NCI-H82 treated with DMSO at 0.1 percent for 48 hours (cell line): ENCODE results near the gene LSM8.
"Not testable (repeated sequence)": the region's sequence is repeated elsewhere in the genome, so short reads cannot be mapped to it uniquely, and the experiment has no call there.

Experiments
- DNase-seq: peaks from one replicate; lab custom pipeline; 2025; ENCODE audit not compliant: unreplicated experiment; lab: John Stamatoyannopoulos, UW

Gene LSM8

DNA sequence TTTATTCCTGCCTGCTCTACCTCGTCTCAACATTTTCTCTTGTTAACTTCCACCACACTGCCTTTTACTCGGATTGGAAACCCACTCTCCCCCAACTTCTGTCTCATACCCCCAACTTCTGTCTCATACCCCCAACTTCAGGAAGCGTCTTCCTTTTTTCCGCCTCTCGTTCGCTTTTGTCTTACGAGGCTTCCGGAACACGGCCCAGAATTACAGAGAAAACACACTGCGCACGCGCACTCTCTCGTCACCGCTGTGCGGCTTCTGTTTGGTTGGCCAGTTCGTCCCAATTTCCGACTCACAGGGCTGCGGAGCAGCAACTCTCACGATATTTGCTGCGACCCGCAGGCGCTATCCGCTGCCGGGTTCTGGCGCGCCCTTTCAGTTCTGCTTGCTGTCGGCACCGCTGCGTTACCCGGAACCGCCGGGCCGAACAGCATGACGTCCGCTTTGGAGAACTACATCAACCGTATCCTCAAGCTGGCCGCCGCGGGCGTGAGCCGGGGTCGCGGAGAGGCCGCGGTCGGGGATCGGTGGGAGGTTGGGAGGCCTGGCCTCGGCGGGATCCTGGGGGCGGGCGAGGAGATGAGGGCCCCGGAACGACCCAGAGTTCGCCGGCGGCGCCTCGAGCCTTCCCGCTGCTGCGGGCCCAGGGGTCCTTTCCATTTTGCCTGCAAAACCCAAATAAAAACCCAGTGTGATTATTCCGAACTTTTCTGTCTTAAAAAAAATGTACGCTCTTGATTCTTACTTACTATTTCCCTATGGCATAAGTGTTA lies at the start of gene LSM8:
LSM8 (plus strand) TSS at position 379 of the 779 bp plus-strand sequence; CDS start at position 439, 60 bp downstream.
- DNase-seq: peak; percentile 94

DNA sequence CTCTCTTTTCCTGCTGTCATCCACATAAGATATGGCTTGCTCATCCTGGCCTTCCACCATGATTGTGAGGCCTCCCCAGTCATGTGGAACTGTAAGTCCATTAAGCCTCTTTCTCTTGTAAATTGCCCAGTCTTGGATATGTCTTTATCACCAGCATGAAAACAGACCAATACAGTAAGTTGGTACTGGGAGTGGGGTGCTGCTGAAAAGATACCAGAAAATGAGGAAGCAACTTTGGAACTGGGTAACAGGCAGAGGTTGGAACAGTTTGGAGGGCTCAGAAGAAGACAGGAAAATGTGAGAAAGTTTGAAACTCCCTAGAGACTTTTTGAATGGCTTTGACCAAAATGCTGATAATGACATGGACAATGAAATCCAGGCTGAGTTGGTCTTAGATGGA lies 49.5 kb upstream of the LSM8 start:
- not testable (repeated sequence) for DNase-seq

DNA sequence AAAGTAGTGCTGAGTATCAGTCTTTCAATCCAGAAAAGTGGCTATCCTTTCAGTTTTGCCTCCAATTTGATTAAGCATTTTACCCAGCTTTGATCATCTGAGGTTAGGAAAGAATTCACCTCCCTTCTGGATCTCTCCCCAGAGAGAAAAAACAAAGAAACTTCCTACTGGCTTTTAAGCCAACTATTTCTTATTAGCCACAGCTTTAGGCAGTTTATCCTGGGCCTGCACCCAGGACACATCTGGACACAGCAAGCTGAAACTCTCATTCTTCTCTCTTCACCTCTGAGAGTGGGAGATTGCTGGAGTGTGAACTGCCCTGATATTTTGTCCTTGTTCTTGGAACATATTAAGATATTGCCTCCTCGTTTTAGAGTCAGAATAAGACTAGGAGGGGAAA lies 43.5 kb upstream of the LSM8 start:
- no peak for DNase-seq

DNA sequence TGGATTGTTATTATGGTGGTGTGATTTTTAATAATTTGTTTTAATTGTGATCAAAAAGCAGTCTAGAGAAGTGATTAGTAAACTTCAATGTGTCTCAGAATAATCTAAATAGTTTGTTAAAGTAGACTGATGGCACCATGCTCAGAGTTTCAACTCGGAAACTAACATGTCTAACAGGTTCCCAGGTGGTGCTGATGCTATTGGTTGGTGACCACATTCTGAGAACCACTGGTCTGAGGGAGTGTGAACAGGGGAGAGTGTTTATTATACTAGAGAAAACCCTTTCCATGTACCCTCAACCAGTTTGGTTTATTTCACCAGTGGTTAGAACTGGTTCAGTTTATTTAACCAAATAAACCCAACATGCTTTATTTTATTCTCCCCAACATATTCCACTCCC lies 42.0 kb upstream of the LSM8 start:
- DNase-seq: no peak

DNA sequence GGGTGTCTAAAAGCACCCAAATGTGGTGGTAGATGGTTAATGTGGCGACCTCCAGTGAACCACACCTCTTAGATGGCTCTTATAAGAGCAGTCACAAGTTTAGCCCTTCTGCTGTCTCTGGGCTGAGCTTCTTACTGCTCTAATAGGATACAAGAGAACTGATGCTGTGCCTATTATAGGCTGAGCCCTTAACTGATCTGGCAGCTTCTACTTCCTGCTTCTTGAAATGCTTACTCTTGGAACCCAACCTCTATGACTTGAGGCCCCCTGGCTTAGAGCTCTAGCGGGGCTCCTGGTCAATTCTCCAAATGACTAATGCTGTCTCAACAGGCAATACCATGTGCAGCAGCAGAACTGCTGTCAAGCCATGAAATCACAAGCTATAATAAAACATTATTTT lies 35.0 kb upstream of the LSM8 start:
- peak; percentile 57 for DNase-seq

DNA sequence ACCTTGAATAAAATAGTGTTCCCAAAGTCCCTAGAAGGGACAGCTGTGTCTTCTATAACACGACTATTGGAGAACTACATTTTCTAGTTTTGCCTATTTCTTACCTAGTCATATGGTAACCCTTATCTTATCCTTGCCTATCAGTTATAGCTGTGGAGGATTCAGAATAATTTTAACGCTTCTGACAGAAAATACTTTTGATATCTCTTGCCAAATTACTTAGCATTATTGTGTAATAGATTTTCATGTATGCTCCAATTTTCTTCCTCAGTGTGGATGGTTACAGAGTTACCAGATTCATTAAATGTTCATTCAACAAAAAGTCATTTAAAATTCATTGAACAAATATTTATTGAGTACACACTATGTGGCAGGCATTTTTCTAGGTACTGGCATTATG lies 34.6 kb upstream of the LSM8 start:
- no peak for DNase-seq

DNA sequence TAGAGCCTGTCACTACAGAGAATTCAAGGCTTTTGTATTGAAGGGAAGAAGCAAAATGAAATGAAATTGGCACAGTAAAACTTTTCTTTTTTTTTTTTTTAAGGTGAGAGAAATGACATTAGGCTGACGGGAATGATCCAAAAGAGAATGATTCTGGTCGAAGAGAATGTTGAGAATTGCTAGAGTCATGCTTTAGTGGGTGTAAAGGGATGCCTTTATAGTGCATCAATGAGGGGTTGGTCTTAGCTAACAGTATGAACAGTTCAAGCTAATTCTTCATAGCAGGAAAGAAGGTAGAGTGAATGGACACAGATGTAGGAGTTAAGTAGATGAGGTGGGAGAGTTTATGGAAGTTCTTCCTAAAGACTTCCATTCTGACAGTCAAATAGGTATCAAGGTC lies 32.3 kb upstream of the LSM8 start:
- DNase-seq: no peak

DNA sequence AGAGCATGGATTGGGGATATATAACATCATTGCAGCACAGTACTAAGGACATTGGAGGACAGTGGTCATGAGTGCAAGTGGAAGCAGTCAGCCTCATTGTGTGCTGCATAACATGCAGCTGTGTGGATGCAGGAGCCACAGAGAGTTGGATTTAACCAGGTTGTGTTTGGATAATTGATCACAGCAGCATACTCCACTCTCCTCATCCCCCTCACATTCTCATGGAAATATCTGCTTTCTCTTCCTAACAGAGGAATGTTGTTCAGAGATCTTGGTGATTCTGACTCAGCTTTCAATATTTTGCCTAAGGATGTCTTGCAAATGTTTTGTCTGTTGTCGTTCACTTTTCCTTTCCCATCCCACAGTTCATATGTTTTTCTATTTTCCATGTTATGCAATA lies 31.8 kb upstream of the LSM8 start:
- DNase-seq: no peak

DNA sequence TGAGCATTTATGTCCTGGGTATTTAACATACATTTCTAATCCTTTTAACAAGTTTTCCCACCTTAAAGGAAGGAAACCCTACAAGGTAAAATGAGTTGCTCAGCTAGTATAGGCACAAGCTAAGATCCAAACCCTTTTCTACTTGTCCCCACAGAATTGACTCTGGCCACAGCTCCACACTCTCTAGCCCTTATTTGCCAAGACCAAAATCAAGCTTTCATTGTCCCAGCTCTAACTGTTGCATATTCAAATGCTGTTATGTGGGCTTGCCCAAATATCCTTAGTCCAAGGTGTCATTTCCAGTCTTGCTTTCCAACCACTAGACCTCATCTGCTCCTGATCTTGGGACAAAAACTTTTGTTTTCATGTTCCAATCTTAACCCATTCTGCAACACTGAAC lies 31.3 kb upstream of the LSM8 start:
- DNase-seq: no peak

DNA sequence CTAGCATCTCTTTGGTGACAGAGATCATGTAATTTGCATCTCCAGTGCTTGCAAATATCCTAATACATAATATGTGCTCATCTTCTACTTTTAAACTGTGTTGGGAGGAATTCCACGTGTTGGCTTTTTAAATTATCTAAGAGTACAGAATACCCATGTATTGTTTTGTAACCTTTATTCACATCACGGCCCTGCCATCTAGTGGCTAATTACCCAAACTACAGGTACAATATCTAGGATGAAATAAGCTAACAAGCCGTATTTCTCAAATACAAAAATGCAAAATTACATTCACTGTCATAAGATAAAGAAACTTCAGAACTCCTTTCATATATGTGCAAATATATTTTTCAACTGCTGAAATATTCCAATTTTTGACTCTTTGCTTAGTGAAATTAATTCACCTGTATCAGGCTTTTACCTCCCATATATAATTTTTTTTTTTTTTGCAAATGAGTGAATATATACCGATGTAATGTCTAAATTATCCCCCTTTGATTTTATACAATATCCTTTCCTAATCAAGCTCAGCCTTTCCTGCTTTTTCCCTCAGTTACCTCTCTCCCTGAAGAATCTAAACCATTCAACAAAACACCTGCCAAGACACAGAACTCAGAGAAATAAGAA lies 30.3 kb upstream of the LSM8 start:
- DNase-seq: peak; percentile 17

DNA sequence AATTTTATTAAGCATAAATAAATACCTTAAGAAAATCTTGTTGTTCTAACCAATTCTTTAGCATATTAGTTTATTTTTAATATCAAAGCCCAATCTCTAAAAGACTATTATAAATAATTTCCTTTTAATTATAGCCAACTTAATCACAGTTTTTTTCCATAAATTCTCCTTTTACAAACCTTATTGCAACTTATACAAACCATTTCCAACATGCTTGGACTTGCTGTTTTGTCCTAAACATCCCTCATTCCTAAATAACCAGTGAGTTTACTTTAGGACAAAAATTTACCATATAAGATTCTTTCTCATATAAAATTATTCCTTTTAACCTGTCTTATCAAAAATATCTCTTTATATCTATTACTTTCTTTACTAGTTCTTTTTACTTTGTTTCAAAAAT lies 25.2 kb upstream of the LSM8 start:
- DNase-seq: no peak

DNA sequence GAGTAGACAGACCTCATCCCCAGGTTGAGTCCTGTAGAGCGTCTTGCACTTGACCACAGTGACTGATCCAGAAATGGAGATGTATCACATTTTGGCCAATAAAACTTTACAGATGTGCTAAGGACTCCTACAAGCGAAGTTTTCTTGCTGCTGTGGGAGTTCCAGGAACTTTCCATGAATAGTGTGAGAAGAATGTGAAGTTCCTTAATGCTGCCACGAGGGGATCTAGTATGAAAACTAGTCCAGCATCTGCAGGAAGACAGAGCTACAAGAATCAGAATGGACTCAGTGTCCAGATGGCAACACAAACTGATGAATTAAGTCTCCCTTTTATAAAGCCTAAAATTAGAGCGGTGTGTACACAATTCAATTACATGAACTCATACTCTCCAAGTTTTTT lies 14.8 kb upstream of the LSM8 start:
- no peak for DNase-seq

DNA sequence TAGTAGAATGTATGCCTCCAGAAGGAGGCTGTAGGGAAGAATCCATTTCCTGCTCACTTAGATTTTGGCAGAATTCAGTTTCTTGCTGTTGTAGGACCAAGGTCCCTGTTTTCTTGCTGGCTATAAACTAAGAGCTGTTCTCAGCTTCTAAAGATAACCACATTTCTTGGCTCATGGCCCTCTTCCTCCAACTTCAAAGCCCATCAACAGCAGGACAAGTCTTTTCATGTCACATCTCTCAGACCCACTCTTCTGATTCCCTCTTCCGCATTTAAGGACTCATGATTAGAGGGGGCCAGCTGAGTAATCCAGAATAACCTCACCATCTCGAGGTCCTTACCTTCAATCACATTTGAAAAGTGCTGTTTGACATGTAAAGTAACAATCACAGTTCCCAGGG lies 8.2 kb upstream of the LSM8 start:
- no peak for DNase-seq

DNA sequence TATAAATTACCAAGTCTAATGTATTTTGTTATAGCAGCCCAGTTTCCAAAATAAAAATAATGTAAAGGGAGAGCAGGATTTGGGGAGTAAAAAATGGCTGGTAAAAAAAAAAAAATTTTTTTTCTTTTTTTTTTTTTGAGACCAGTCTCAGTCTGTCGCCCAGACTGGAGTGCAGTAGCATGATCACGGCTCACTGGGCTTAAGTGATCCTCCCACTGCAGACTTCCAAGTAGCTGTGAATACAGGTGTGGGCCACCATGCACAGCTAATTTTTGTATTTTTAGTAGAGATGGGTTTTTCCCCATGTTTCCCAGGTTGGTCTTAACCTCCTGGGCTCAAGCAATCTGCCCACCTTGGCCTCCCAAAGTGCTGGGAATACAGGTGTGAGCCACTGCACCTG lies 4.8 kb upstream of the LSM8 start:
- no peak for DNase-seq

DNA sequence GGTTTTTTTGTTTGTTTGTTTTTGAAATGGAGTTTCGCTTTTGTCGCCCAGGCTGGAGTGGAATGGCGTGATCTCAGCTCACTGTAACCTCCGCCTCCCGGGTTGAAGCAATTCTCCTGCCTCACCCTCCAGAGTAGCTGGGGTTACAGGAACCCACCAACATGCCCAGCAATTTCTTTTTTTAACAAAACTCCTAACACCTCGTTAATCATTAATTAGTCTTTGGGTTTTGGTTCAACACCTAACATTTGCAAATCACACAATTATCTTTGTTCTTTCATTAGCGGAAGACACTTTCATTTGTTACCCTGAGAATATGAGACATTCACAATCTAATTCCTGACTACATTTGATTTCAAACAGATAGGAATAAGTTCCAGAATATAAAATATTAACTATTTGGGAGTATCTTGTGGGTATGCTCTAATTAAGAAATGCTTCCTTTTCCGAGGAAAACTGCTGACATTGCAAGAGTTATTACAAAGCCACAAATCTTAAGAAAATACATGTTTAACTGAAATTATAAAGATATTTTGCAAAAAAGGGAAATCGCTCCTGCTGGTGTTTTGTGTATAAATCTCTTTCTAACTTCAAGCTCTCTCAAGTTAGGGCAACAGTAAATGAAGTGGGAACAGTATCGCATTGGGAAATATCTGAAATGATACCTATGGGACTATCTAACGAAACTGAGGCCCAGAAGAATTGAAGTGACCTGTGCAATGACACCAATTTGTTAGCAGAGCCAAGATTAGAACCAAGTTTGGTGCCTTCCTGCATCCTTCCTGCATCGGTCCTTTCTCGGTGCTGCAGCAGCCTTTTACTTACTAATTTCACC lies 1.2 kb upstream of the LSM8 start:
- DNase-seq: no peak

DNA sequence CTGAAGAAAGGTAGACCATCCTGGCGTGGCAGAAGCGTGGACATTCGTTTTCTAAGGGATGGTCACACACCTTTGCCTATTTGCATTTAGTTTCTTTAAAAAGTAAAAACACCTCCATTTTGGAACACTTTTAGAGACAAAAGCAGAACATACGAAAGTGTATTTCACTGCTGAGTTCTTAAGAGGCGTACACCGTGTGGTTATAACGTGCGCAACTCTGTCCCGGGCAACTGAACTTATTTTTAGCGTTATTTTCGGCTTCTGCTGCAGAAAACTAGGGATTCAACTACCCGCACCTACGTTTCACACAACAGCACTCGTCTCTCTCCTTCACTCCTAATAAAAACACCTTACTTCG lies 557 bp upstream of the LSM8 start:
- no peak for DNase-seq

DNA sequence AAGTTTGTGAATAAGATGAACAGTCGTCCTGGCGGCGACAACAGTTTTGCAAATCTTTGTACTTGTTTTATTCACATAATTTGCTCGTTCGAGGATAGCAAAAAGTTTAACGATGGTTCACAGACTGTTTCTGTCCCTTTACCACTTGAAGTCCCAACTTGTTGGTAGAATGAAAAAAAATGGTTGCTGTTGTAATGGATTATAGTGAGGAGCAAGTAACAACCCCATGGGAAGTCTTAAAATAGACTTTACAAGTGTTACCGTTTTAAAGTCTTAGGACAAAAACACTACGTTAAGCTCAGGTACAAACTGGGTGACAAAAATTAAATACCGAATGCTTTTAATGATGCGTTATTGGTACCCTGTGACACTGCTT lies 589 bp downstream of the LSM8 start:
- no peak for DNase-seq

DNA sequence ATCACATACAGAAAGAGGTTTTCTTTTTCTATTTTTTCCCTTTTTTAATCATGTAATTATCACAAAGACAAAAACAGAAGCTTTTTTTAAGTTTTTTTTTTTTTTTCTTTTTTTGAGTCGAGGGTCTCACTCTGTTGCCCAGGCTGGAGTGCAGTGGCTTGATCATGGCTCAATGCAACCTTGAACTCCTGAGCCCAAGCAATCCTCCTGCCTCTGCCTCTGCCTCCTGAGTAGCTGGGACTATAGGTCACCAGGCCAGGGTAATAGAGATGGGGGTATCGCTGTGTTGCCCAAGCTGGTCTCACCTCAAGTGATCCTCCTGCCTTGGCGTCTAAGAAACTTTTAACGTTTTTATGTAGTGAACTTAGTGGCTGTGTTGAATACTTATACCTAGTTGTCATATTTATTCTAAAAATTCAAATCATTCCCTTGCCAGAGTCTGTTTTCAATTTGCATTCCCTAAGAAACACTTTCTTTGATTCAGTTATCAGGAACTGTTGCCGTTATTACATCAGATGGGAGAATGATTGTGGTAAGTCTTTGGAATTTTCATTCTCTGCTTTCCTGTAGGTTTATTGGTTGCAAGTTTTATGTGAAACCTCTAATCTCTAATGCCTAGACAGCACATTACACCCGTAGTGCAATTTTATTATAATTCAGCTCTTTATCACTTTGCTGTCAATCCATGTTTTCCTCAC lies 1.3 kb downstream of the LSM8 start:
- DNase-seq: no peak

DNA sequence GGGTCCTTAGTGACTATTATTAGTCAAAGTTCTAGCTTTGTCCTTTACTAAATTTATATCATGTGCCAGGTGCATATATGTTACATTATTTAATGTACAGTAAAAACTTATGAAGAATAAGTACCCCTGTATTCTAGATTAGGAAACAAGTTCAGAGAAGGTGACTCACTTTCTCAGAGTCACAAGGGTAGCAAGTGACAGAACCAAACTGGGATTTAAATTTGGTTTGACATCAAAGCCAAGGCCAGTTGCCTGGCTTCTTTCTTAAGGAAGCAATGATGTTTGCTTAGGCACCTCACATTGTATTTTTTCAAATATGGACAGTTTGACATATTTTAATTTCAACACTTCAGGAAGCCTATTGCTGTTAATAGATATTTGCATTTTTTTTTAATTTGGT lies 2.5 kb downstream of the LSM8 start:
- DNase-seq: no peak

DNA sequence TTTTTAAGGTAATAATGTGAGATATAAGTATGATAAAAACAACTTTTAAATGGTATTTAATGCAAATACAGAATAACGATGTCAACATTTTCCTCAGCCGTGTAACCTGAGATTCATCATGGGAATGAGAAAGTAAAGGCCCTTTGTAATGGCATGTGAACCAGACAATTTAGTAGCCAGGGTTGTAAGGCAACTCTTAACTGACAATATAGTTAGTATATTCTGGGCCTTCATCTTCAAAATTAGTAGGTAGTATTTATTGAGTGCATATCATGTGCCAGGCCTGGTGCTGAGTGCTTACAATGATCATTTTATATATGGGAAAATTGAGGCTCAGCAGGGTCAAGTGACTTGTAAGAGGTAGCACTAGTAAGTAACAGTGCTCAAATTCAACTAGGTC lies 10.6 kb downstream of the LSM8 start:
- no peak for DNase-seq

DNA sequence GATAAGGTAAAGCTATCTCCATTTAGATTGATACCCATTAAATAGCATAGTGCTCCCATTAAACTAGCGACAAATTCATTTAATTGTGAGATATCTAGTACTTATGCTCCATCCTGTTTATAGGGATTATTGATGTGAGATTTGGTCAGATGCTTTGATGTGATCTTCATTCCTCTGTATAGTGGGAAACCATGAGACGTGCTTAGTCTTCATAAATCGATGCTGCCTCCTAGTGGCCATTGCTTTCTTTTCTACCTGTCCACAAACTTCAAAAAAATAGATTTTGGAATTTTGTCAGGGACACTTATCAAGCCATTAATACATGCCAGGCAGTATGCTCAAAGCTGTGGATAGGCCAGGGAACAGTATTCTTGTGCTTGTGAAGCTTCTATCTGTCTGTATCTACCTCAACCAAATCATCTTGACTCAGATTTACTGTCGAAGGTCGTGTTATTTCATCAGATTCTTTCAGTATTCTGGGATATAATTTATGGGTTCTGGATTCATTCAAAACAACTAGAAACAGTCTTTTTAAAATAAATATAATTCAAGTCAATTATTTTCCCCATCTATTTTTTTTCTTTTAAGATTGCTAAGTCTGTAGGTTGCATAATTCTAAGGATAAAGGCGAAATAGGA lies 12.0 kb downstream of the LSM8 start:
- DNase-seq: peak; percentile 62
